Measurements from ENCODE around the gene PPT1.

Gene PPT1

DNA sequence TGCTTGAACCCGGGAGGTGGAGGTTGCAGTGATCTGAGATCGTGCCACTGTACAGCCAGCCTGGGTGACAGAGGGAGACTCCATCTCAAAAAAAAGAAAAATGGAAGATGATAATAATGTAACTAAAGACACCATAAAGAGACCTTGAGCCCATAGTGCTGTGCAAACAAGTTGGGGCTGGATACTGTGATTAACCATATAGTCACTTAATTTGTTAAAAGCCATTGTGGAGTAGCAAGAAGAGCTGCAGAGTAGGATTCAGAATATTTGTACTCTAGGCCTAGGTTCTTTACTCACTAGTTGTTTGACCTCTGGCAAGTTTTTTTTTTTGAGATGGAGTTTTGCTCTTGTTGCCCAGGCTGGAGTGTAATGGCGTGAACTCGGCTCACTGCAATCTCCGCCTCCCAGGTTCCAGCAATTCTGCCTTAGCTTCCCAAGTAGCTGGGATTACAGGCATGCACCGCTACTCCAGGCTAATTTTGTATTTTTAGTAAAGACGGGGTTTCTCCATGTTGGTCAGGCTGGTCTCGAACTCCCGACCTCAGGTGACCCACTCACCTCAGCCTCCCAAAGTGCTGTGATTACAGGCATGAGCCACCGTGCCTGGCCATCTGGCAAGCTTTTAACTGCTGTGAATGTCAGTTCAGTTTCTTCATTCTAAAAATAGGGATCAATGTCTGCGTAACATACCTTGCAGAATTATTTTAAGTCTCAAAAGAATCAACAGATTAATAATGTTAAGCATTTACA lies 43.7 kb downstream of the PPT1 start:
- Histone ChIP-seq H2BK5ac (ENCODE audit: low read length) (no peak overlapping the region), H3K4me1 (ENCODE audit: control insufficient read depth in 2 of 2, insufficient read depth in 1 of 2, low read depth in 1 of 2, low read length in 2 of 2) (no peaks in the 10 kb centered on the region), H2BK120ac (ENCODE audit: low read depth, low read length) (no peak overlapping the region), H3K9ac (ENCODE audit: low read depth, low read length, poor library complexity) (no peak overlapping the region), H2AK5ac (ENCODE audit: low read depth, low read length) (no peak overlapping the region), H3K23ac (ENCODE audit: low read depth, low read length, poor library complexity) (no peak overlapping the region), H3K9me3 (replicated peaks in 1 of 2; ENCODE audit: control insufficient read depth in 2 of 2, insufficient read depth in 1 of 2, low read depth in 1 of 2, low read length in 2 of 2) (no peaks in the 10 kb centered on the region), H4K8ac (ENCODE audit: low read depth, low read length) (no peak overlapping the region), H3K27me3 (ENCODE audit: control insufficient read depth in 3 of 3, insufficient read depth in 3 of 3, low read depth in 1 of 3, low read length in 3 of 3) (no peaks in the 10 kb centered on the region), H3K18ac (ENCODE audit: low read length) (no peak overlapping the region), H2BK15ac (ENCODE audit: low read length) (no peak overlapping the region), H3K4me2 (ENCODE audit: insufficient read depth, low read length, poor library complexity, severe bottlenecking) (no peak overlapping the region), H3K14ac (ENCODE audit: low read length) (no peak overlapping the region), H3K4ac (ENCODE audit: low read length) (no peak overlapping the region), H2AFZ (ENCODE audit: low read length) (no peak overlapping the region), H2BK12ac (ENCODE audit: low read length) (no peak overlapping the region), H4K91ac (ENCODE audit: low read depth, low read length, poor library complexity) (no peak overlapping the region), H3K36me3 (replicated peaks in 1 of 2; ENCODE audit: control insufficient read depth in 2 of 2, insufficient read depth in 2 of 2, low read length in 2 of 2) (peaks cover 0 to 64% of the 10 kb centered on the region in 2 donors), H3K79me1 (ENCODE audit: low read depth, low read length) (peaks cover 2% of the 10 kb centered on the region), H3K4me3 (ENCODE audit: low read length in 2 of 2) (no peak overlapping the region), H3K27ac (replicated peaks; ENCODE audit: low read length) (no peak overlapping the region)
- no peak for DNase-seq (ENCODE audit: low spot score)
- WGBS, 2 donors (ENCODE audit: extremely low coverage in 2 of 2, insufficient read length in 2 of 2, insufficient replicate concordance in 1 of 2) = no CpG with 5 or more reads among the region's 11 CpGs

DNA sequence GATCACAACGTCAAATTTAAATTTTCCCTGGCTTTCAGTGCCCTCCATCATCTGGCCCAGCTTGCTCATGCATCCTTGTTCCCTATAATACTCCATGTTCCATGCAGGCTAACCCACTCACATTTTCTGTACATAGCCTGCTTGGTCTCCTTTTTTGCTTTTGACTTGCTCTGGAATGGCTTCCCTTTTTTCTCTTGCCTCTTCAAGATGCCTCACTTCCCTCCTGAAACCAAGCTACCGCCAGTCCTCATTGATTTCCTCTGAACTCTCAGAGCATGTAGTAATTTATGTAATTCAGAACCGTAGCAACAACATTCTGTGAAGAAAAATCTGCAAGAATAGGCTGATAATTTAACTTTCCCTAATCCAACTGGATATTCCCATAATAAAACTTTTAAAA lies 46.2 kb downstream of the PPT1 start:
- Histone ChIP-seq H4K8ac (ENCODE audit: low read depth, low read length) (no peak overlapping the region), H3K4ac (ENCODE audit: low read length) (no peak overlapping the region), H2AFZ (ENCODE audit: low read length) (no peak overlapping the region), H3K23ac (ENCODE audit: low read depth, low read length, poor library complexity) (no peak overlapping the region), H3K14ac (ENCODE audit: low read length) (no peak overlapping the region), H3K18ac (ENCODE audit: low read length) (no peak overlapping the region), H2BK12ac (ENCODE audit: low read length) (no peak overlapping the region), H4K91ac (ENCODE audit: low read depth, low read length, poor library complexity) (no peak overlapping the region), H3K36me3 (replicated peaks in 1 of 2; ENCODE audit: control insufficient read depth in 2 of 2, insufficient read depth in 2 of 2, low read length in 2 of 2) (peaks cover 0 to 59% of the 10 kb centered on the region in 2 donors), H3K4me2 (ENCODE audit: insufficient read depth, low read length, poor library complexity, severe bottlenecking) (no peak overlapping the region), H3K9me3 (replicated peaks in 1 of 2; ENCODE audit: control insufficient read depth in 2 of 2, insufficient read depth in 1 of 2, low read depth in 1 of 2, low read length in 2 of 2) (no peaks in the 10 kb centered on the region), H3K4me3 (ENCODE audit: low read length in 2 of 2) (no peak overlapping the region), H2AK5ac (ENCODE audit: low read depth, low read length) (no peak overlapping the region), H3K4me1 (ENCODE audit: control insufficient read depth in 2 of 2, insufficient read depth in 1 of 2, low read depth in 1 of 2, low read length in 2 of 2) (no peaks in the 10 kb centered on the region), H3K27me3 (ENCODE audit: control insufficient read depth in 3 of 3, insufficient read depth in 3 of 3, low read depth in 1 of 3, low read length in 3 of 3) (no peaks in the 10 kb centered on the region), H2BK120ac (ENCODE audit: low read depth, low read length) (no peak overlapping the region), H2BK15ac (ENCODE audit: low read length) (no peak overlapping the region), H3K9ac (ENCODE audit: low read depth, low read length, poor library complexity) (no peak overlapping the region), H2BK5ac (ENCODE audit: low read length) (no peak overlapping the region), H3K27ac (replicated peaks; ENCODE audit: low read length) (no peak overlapping the region), H3K79me1 (ENCODE audit: low read depth, low read length) (peaks cover 2% of the 10 kb centered on the region)
- no CpG with 5 or more reads among the region's 3 CpGs for WGBS, 2 donors (ENCODE audit: extremely low coverage in 2 of 2, insufficient read length in 2 of 2, insufficient replicate concordance in 1 of 2)
- DNase-seq (ENCODE audit: low spot score) = no peak

DNA sequence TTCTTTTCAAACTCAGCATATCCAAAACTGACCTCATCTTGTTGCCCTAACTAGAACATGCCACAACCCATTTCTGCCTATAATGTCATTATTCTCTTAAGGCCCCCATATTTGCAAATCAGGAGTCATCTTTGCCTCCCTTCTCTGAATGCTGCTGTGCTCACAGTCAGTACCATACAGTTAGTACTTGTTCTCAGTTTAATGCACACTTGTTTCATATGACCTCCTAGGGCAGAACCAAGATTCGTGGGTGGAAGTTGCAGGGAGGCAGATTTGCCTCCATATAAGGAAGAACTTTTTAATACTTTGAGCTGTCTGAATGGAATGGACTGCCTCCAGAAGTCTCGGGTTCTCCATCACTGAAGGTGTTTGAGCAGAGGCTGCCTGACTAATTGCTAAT lies 47.3 kb downstream of the PPT1 start:
- Histone ChIP-seq H3K27ac (replicated peaks; ENCODE audit: low read length) (no peak overlapping the region), H3K9me3 (replicated peaks in 1 of 2; ENCODE audit: control insufficient read depth in 2 of 2, insufficient read depth in 1 of 2, low read depth in 1 of 2, low read length in 2 of 2) (no peaks in the 10 kb centered on the region), H2BK5ac (ENCODE audit: low read length) (no peak overlapping the region), H3K4ac (ENCODE audit: low read length) (no peak overlapping the region), H3K27me3 (ENCODE audit: control insufficient read depth in 3 of 3, insufficient read depth in 3 of 3, low read depth in 1 of 3, low read length in 3 of 3) (no peaks in the 10 kb centered on the region), H4K91ac (ENCODE audit: low read depth, low read length, poor library complexity) (no peak overlapping the region), H3K4me3 (ENCODE audit: low read length in 2 of 2) (no peak overlapping the region), H3K23ac (ENCODE audit: low read depth, low read length, poor library complexity) (no peak overlapping the region), H2BK15ac (ENCODE audit: low read length) (no peak overlapping the region), H3K9ac (ENCODE audit: low read depth, low read length, poor library complexity) (no peak overlapping the region), H4K8ac (ENCODE audit: low read depth, low read length) (no peak overlapping the region), H3K79me1 (ENCODE audit: low read depth, low read length) (peaks cover 2% of the 10 kb centered on the region), H3K4me1 (ENCODE audit: control insufficient read depth in 2 of 2, insufficient read depth in 1 of 2, low read depth in 1 of 2, low read length in 2 of 2) (no peaks in the 10 kb centered on the region), H2AK5ac (ENCODE audit: low read depth, low read length) (no peak overlapping the region), H3K14ac (ENCODE audit: low read length) (no peak overlapping the region), H3K36me3 (replicated peaks in 1 of 2; ENCODE audit: control insufficient read depth in 2 of 2, insufficient read depth in 2 of 2, low read length in 2 of 2) (peaks cover 0 to 56% of the 10 kb centered on the region in 2 donors), H2AFZ (ENCODE audit: low read length) (no peak overlapping the region), H2BK120ac (ENCODE audit: low read depth, low read length) (no peak overlapping the region), H3K18ac (ENCODE audit: low read length) (no peak overlapping the region), H3K4me2 (ENCODE audit: insufficient read depth, low read length, poor library complexity, severe bottlenecking) (no peak overlapping the region), H2BK12ac (ENCODE audit: low read length) (no peak overlapping the region)
- DNase-seq (ENCODE audit: low spot score) = no peak
- no CpG with 5 or more reads among the region's 2 CpGs for WGBS, 2 donors (ENCODE audit: extremely low coverage in 2 of 2, insufficient read length in 2 of 2, insufficient replicate concordance in 1 of 2)

DNA sequence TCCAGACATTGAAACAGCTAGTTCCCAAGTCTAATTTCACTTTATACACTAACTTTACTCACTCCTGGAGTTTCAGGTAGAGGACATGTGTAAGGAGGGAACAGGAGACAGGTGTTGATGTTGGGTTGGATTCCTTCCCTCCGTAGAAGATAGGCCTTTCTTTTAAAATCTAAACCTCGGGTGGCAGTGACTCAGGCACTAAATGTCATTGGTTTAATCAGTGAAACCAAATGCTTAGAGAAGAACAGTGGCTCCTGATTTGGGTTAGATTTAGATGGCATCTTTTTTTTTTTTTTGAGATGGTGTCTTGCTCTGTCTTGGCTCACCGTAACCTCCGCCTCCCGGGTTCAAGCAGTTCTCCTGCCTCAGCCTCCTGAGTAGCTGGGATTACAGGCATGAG lies 49.3 kb downstream of the PPT1 start:
- Histone ChIP-seq H3K9me3 (replicated peaks in 1 of 2; ENCODE audit: control insufficient read depth in 2 of 2, insufficient read depth in 1 of 2, low read depth in 1 of 2, low read length in 2 of 2) (no peaks in the 10 kb centered on the region), H3K4me3 (ENCODE audit: low read length in 2 of 2) (no peak overlapping the region), H2BK120ac (ENCODE audit: low read depth, low read length) (no peak overlapping the region), H3K18ac (ENCODE audit: low read length) (no peak overlapping the region), H4K8ac (ENCODE audit: low read depth, low read length) (no peak overlapping the region), H2BK12ac (ENCODE audit: low read length) (no peak overlapping the region), H3K14ac (ENCODE audit: low read length) (no peak overlapping the region), H3K79me1 (ENCODE audit: low read depth, low read length) (peaks cover 2% of the 10 kb centered on the region), H2AK5ac (ENCODE audit: low read depth, low read length) (no peak overlapping the region), H2BK5ac (ENCODE audit: low read length) (no peak overlapping the region), H2BK15ac (ENCODE audit: low read length) (no peak overlapping the region), H3K36me3 (replicated peaks in 1 of 2; ENCODE audit: control insufficient read depth in 2 of 2, insufficient read depth in 2 of 2, low read length in 2 of 2) (peaks cover 0 to 54% of the 10 kb centered on the region in 2 donors), H3K4ac (ENCODE audit: low read length) (no peak overlapping the region), H3K9ac (ENCODE audit: low read depth, low read length, poor library complexity) (no peak overlapping the region), H3K4me2 (ENCODE audit: insufficient read depth, low read length, poor library complexity, severe bottlenecking) (no peak overlapping the region), H4K91ac (ENCODE audit: low read depth, low read length, poor library complexity) (no peak overlapping the region), H3K27ac (replicated peaks; ENCODE audit: low read length) (no peak overlapping the region), H3K4me1 (ENCODE audit: control insufficient read depth in 2 of 2, insufficient read depth in 1 of 2, low read depth in 1 of 2, low read length in 2 of 2) (no peaks in the 10 kb centered on the region), H3K27me3 (ENCODE audit: control insufficient read depth in 3 of 3, insufficient read depth in 3 of 3, low read depth in 1 of 3, low read length in 3 of 3) (no peaks in the 10 kb centered on the region), H3K23ac (ENCODE audit: low read depth, low read length, poor library complexity) (no peak overlapping the region), H2AFZ (ENCODE audit: low read length) (no peak overlapping the region)
- no CpG with 5 or more reads among the region's 5 CpGs for WGBS, 2 donors (ENCODE audit: extremely low coverage in 2 of 2, insufficient read length in 2 of 2, insufficient replicate concordance in 1 of 2)
- DNase-seq (ENCODE audit: low spot score) = no peak
